Breast epithelium (tissue), 4 donors: Measurements from ENCODE around the gene TBC1D10B. TPM values are rescaled to one million over a fixed set of nuclear protein-coding genes. Genes with fewer than 3 reads are reported as not detected.

Experiments used
- DNase-seq, 2 donors: peaks; one replicate each; pipeline ENCODE4 v3.0.0-alpha.2; 2019; ENCODE audit warnings: low spot score in 2 of 2
- H3K27ac ChIP-seq, 2 donors: fragments of 200-600 bp; sonication (generic) in 1 of 2; one replicate each; pipeline ENCODE4 v1.5.1; 2016 to 2019; ENCODE audit warnings: mild to moderate bottlenecking in 1 of 2
- H3K27me3 ChIP-seq, 2 donors: fragments of 200-600 bp; sonication (generic) in 1 of 2; one replicate each; pipeline versions ENCODE4 v1.5.1 to v1.6.0; 2017 to 2019; ENCODE audit warnings: control low read depth in 1 of 2, mild to moderate bottlenecking in 1 of 2
- H3K36me3 ChIP-seq: fragments of 200-600 bp; one replicate; pipeline ENCODE4 v1.5.1; 2019
- H3K4me1 ChIP-seq, 2 donors: fragments of 200-600 bp; sonication (generic); one replicate each; pipeline ENCODE4 v1.5.1; 2016 to 2019; ENCODE audit warnings: control low read depth in 1 of 2
- H3K4me3 ChIP-seq, 3 donors: fragments of 200-600 bp; sonication (generic); 1 replicate in 2 of 3; 2 replicates in 1 of 3; pipeline ENCODE4 v1.5.1; 2016 to 2019; ENCODE audit warnings: mild to moderate bottlenecking in 3 of 3, moderate library complexity in 2 of 3
- H3K9me3 ChIP-seq, 2 donors: fragments of 200-600 bp; sonication (generic) in 1 of 2; one replicate each; pipeline ENCODE4 v1.5.1; 2016 to 2019; ENCODE audit warnings: control low read depth in 1 of 2
- POLR2A ChIP-seq: fragments of 450-650 bp; IDR thresholded peaks from one replicate; pipeline ENCODE4 v1.6.1; 2016; ENCODE audit warnings: antibody characterized with exemption, mild to moderate bottlenecking, moderate library complexity
- POLR2AphosphoS5 ChIP-seq, 3 donors: sonication (generic); formaldehyde crosslinking; IDR thresholded peaks; one replicate each; pipeline ENCODE4 v1.6.1; 2017; ENCODE audit warnings: antibody characterized with exemption in 3 of 3
- intact Hi-C: fragments of 100-400 bp; cut with DNase I; formaldehyde crosslinking; loops from one replicate; pipeline ENCODE4 v1.15.1; 2023; ENCODE audit warnings: low total_unique reads
- total RNA-seq, 3 donors: library from RNA; depleted of rRNA; stranded (reverse); fragments of >200 nt; gene quantifications; one replicate each; pipeline ENCODE4 v1.1.0, GENCODE V29; 2016
- TF ChIP-seq, protein P1 (sequence below), 3 donors: fragments of 450-650 bp; IDR thresholded peaks; one replicate each; pipeline ENCODE4 v1.5.1; 2016 to 2017; ENCODE audit warnings: antibody characterized with exemption in 3 of 3, mild to moderate bottlenecking in 3 of 3, moderate library complexity in 3 of 3

Gene TBC1D10B
- total RNA-seq, 3 donors from 2014 or later = 19.0 to 22.2 (median 21.0) TPM

DNA sequence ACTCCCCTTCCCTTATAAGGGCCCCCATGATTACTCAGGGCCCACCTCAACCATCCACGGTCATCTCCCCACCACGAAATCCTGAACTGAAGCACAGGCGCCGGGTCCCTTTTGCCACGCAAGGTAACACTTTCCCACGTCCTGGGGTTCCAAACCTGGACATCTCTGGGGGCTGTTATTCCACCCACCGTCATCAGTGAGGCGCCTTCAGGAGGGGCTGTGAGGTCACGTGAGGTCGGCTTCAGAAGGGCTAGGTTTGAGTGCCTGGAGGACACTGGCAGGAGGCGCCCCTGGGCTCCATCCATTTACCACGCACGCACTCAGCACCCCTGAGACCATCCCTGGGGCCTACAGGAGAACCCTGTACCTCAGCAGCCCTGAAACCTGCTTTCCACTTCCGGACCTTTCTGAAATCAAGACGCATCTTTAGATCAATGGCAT lies 19.3 kb downstream of the TBC1D10B start:
- Histone ChIP-seq H3K27me3 (no peaks in the 10 kb centered on the region), H3K27ac (peak overlapping the region in 1 of 2 donors; percentile 75), H3K4me3 (no peak overlapping the region), H3K36me3 (no peaks in the 10 kb centered on the region), H3K4me1 (peaks cover 5 to 17% of the 10 kb centered on the region in 2 donors), H3K9me3 (no peaks in the 10 kb centered on the region)
- no peak for TF ChIP-seq POLR2AphosphoS5 (IDR thresholded peaks at IDR 0.05)
- TF ChIP-seq, protein P1, sequence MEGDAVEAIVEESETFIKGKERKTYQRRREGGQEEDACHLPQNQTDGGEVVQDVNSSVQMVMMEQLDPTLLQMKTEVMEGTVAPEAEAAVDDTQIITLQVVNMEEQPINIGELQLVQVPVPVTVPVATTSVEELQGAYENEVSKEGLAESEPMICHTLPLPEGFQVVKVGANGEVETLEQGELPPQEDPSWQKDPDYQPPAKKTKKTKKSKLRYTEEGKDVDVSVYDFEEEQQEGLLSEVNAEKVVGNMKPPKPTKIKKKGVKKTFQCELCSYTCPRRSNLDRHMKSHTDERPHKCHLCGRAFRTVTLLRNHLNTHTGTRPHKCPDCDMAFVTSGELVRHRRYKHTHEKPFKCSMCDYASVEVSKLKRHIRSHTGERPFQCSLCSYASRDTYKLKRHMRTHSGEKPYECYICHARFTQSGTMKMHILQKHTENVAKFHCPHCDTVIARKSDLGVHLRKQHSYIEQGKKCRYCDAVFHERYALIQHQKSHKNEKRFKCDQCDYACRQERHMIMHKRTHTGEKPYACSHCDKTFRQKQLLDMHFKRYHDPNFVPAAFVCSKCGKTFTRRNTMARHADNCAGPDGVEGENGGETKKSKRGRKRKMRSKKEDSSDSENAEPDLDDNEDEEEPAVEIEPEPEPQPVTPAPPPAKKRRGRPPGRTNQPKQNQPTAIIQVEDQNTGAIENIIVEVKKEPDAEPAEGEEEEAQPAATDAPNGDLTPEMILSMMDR (IDR thresholded peaks at IDR 0.05) = no peak
- TF ChIP-seq POLR2A = no peak
- intact Hi-C loops = no loop called here
- DNase-seq = no peak

DNA sequence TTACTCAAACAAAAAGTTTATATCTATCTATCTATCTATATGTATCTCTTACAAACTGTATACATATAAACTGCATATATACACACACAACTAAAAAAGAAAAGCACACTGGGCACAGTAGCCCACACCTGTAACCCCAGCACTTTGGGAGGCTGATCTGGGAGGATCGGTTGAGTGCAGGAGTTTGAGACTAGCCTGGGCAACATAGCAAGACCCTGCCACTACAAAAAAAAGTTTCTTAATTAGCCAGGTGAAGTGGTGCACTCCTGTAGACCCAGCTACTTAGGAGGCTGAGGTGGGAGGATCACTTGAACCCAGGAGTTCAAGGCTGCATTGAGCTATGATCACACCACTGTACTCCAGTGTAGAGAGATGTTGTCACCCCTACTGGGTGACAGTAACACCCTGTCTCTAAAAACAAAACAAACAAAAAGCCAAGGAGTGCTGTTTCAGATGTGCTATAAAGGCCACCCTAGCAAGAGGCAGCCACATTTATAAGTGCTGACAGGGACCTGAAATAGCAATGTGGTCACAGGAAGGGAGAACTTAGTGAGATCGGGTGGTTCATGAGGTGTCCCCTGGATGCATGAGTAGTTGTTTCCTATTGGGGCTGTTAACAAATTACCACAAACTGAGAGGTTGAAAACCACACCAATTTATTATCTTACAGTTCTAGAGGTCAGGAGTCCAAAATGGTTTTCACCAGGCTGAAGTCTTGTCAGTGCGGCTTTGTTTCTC lies 20.0 kb downstream of the TBC1D10B start:
- Histone ChIP-seq H3K27me3 (no peaks in the 10 kb centered on the region), H3K4me1 (peaks cover 5 to 14% of the 10 kb centered on the region in 2 donors), H3K27ac (no peak overlapping the region), H3K36me3 (no peaks in the 10 kb centered on the region), H3K4me3 (no peak overlapping the region), H3K9me3 (no peaks in the 10 kb centered on the region)
- TF ChIP-seq, protein P1 (IDR thresholded peaks at IDR 0.05) = no peak
- TF ChIP-seq POLR2A (no peak), POLR2AphosphoS5 (IDR thresholded peaks at IDR 0.05) (no peak)
- intact Hi-C loops = no loop called here
- no peak for DNase-seq

DNA sequence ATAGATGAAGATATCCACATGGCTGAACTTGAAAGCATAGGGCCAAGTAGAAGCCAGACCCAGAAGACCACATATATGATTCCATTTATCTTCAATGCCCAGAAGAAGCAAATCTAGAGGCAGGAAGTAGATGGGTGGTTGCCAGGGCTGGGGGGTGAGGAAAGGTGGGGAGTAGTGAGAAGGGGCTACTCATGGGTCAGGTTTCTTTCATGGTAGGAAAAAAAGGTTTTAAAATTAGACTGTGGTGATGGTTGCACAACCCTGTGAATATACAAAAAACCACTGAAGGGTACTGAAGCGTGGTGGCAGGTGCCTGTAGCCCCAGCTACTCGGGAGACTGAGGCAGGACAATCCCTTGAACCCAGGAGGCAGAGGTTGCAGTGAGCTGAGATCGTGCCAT lies 20.6 kb downstream of the TBC1D10B start:
- Histone ChIP-seq H3K9me3 (no peaks in the 10 kb centered on the region), H3K4me1 (peaks cover 5 to 14% of the 10 kb centered on the region in 2 donors), H3K27ac (no peak overlapping the region), H3K4me3 (no peak overlapping the region), H3K27me3 (no peaks in the 10 kb centered on the region), H3K36me3 (no peaks in the 10 kb centered on the region)
- intact Hi-C loops = no loop called here
- TF ChIP-seq POLR2A = no peak
- no peak for TF ChIP-seq POLR2AphosphoS5 (IDR thresholded peaks at IDR 0.05)
- TF ChIP-seq, protein P1 (IDR thresholded peaks at IDR 0.05) = no peak
- DNase-seq = no peak

DNA sequence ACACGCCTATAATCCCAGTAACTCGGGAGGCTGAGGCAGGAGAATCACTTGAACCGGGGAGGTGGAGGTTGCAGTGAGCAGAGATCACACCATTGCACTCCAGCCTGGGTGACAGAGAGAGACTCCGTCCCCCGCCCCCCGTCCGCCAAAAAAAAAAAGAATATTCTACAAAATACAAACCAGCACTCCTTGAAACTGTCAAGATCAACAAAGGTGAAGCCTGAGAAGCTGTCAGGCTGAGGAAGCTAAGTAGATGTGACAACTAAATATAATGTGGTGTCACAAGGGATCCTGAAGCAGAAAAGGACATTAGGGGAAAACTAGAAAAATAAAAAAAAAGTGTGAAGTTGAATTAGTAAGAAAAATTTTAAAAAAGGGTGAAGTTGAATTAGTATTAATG lies 21.4 kb downstream of the TBC1D10B start:
- Histone ChIP-seq H3K9me3 (no peaks in the 10 kb centered on the region), H3K27ac (no peak overlapping the region), H3K4me1 (peaks cover 2 to 14% of the 10 kb centered on the region in 2 donors), H3K27me3 (no peaks in the 10 kb centered on the region), H3K36me3 (no peaks in the 10 kb centered on the region), H3K4me3 (no peak overlapping the region)
- TF ChIP-seq POLR2AphosphoS5 (IDR thresholded peaks at IDR 0.05) = no peak
- TF ChIP-seq, protein P1 (IDR thresholded peaks at IDR 0.05) = no peak
- TF ChIP-seq POLR2A = no peak
- DNase-seq = no peak
- intact Hi-C loops = no loop called here

DNA sequence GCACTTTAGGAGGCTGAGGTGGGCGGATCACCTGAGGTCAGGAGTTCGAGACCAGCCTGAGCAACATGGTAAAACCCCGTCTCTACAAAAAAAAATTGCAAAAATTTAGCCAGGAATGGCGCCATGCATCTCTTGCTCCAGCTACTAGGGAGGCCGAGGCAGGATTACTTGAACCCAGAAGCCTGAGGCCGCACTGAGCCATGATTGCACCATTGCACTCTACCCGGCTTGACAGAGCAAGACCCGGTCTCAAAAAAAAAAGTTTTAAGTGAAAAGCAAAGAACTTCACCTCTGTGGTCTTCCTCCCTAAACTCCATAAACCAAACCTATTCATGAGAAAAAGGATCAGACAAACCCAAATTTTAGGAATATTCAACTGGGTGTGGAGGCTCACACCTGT lies 22.2 kb downstream of the TBC1D10B start:
- no peak overlapping the region for H3K27ac ChIP-seq
- TF ChIP-seq POLR2AphosphoS5 (IDR thresholded peaks at IDR 0.05) (no peak), POLR2A (no peak)
- TF ChIP-seq, protein P1 (IDR thresholded peaks at IDR 0.05) = no peak
- no peak overlapping the region for H3K4me3 ChIP-seq
- no peaks in the 10 kb centered on the region for H3K9me3 ChIP-seq
- intact Hi-C loops = no loop called here
- no peaks in the 10 kb centered on the region for H3K36me3 ChIP-seq
- no peak for DNase-seq
- H3K27me3 ChIP-seq = no peaks in the 10 kb centered on the region
- H3K4me1 ChIP-seq = peaks cover 0 to 11% of the 10 kb centered on the region in 2 donors
